Measurements from ENCODE around the gene RNF111.
"Not testable (repeated sequence)": the region's sequence is repeated elsewhere in the genome, so short reads cannot be mapped to it uniquely, and the experiment has no call there.

The RNF111 gene

GRCh38 chr15:59120937-59121336 lies 133.5 kb downstream of the RNF111 start:
- WGBS, 2 experiments: 94 to 96% methylated on average over 5 of the region's 5 CpGs
- Histone ChIP-seq H3K9me3 (ENCODE audit: control insufficient read depth, low read length) (no peaks in the 10 kb centered on the region), H3K36me3 (ENCODE audit: control insufficient read depth, insufficient read depth, low read length) (peaks cover 72% of the 10 kb centered on the region), H3K4me3 (ENCODE audit: insufficient read depth, low read depth, low read length) (no peak overlapping the region), H3K27ac (ENCODE audit: insufficient read depth, low read depth, low read length, poor library complexity, severe bottlenecking) (no peak overlapping the region), H3K4me1 (ENCODE audit: control insufficient read depth, insufficient read depth, low read length) (no peaks in the 10 kb centered on the region), H3K27me3 (ENCODE audit: control insufficient read depth, insufficient read depth, low read length, poor library complexity, severe bottlenecking) (no peaks in the 10 kb centered on the region)

GRCh38 chr15:59124261-59124660 lies 136.8 kb downstream of the RNF111 start:
- no peaks in the 10 kb centered on the region for H3K27me3 ChIP-seq (ENCODE audit: control insufficient read depth, insufficient read depth, low read length, poor library complexity, severe bottlenecking)
- WGBS, 2 experiments: 95% methylated on average over 2 of the region's 2 CpGs
- no peak overlapping the region for H3K4me3 ChIP-seq (ENCODE audit: insufficient read depth, low read depth, low read length)
- H3K9me3 ChIP-seq (ENCODE audit: control insufficient read depth, low read length): no peaks in the 10 kb centered on the region
- peaks cover 42% of the 10 kb centered on the region for H3K36me3 ChIP-seq (ENCODE audit: control insufficient read depth, insufficient read depth, low read length)
- H3K27ac ChIP-seq (ENCODE audit: insufficient read depth, low read depth, low read length, poor library complexity, severe bottlenecking): no peak overlapping the region
- no peaks in the 10 kb centered on the region for H3K4me1 ChIP-seq (ENCODE audit: control insufficient read depth, insufficient read depth, low read length)

GRCh38 chr15:59125683-59126082 lies 138.2 kb downstream of the RNF111 start:
- H3K27me3 ChIP-seq (ENCODE audit: control insufficient read depth, insufficient read depth, low read length, poor library complexity, severe bottlenecking); H3K4me3 ChIP-seq (ENCODE audit: insufficient read depth, low read depth, low read length); H3K9me3 ChIP-seq (ENCODE audit: control insufficient read depth, low read length); H3K27ac ChIP-seq (ENCODE audit: insufficient read depth, low read depth, low read length, poor library complexity, severe bottlenecking); H3K4me1 ChIP-seq (ENCODE audit: control insufficient read depth, insufficient read depth, low read length): not testable (repeated sequence)
- peaks cover 36% of the 10 kb centered on the region for H3K36me3 ChIP-seq (ENCODE audit: control insufficient read depth, insufficient read depth, low read length)
- WGBS, 2 experiments: 83 to 95% methylated on average over 3 of the region's 4 CpGs

GRCh38 chr15:59127255-59127654 lies 139.8 kb downstream of the RNF111 start:
- WGBS, 2 experiments: 100% methylated on average over 1 of the region's 1 CpG; no CpG with 5 or more reads in 1 of the 2 experiments
- not testable (repeated sequence) for H3K27ac ChIP-seq (ENCODE audit: insufficient read depth, low read depth, low read length, poor library complexity, severe bottlenecking); H3K27me3 ChIP-seq (ENCODE audit: control insufficient read depth, insufficient read depth, low read length, poor library complexity, severe bottlenecking); H3K4me3 ChIP-seq (ENCODE audit: insufficient read depth, low read depth, low read length); H3K9me3 ChIP-seq (ENCODE audit: control insufficient read depth, low read length); H3K4me1 ChIP-seq (ENCODE audit: control insufficient read depth, insufficient read depth, low read length)
- peaks cover 49% of the 10 kb centered on the region for H3K36me3 ChIP-seq (ENCODE audit: control insufficient read depth, insufficient read depth, low read length)

- Histone ChIP-seq H3K36me3 (ENCODE audit: control insufficient read depth, insufficient read depth, low read length) (peaks cover 20% of the 10 kb centered on the region), H3K9me3 (ENCODE audit: control insufficient read depth, low read length) (no peaks in the 10 kb centered on the region), H3K27me3 (ENCODE audit: control insufficient read depth, insufficient read depth, low read length, poor library complexity, severe bottlenecking) (no peaks in the 10 kb centered on the region), H3K4me1 (ENCODE audit: control insufficient read depth, insufficient read depth, low read length) (no peaks in the 10 kb centered on the region), H3K4me3 (ENCODE audit: insufficient read depth, low read depth, low read length) (no peak overlapping the region), H3K27ac (ENCODE audit: insufficient read depth, low read depth, low read length, poor library complexity, severe bottlenecking) (no peak overlapping the region)
- 96 to 97% methylated on average over 16 of the region's 16 CpGs for WGBS, 2 experiments
Observed at GRCh38 chr15:59131456-59131855, 144.0 kb downstream of the RNF111 start.

- Histone ChIP-seq H3K27ac (ENCODE audit: insufficient read depth, low read depth, low read length, poor library complexity, severe bottlenecking) (no peak overlapping the region), H3K27me3 (ENCODE audit: control insufficient read depth, insufficient read depth, low read length, poor library complexity, severe bottlenecking) (no peaks in the 10 kb centered on the region), H3K36me3 (ENCODE audit: control insufficient read depth, insufficient read depth, low read length) (peaks cover 26% of the 10 kb centered on the region), H3K4me1 (ENCODE audit: control insufficient read depth, insufficient read depth, low read length) (no peaks in the 10 kb centered on the region), H3K4me3 (ENCODE audit: insufficient read depth, low read depth, low read length) (no peak overlapping the region), H3K9me3 (ENCODE audit: control insufficient read depth, low read length) (no peaks in the 10 kb centered on the region)
- 90% methylated on average over 2 to 3 of the region's 3 CpGs for WGBS, 2 experiments
Observed at GRCh38 chr15:59131969-59132562, 144.6 kb downstream of the RNF111 start.

GRCh38 chr15:59133929-59134427 lies 146.5 kb downstream of the RNF111 start:
- peaks cover 35% of the 10 kb centered on the region for H3K36me3 ChIP-seq (ENCODE audit: control insufficient read depth, insufficient read depth, low read length)
- no peaks in the 10 kb centered on the region for H3K9me3 ChIP-seq (ENCODE audit: control insufficient read depth, low read length)
- no peak overlapping the region for H3K27ac ChIP-seq (ENCODE audit: insufficient read depth, low read depth, low read length, poor library complexity, severe bottlenecking)
- H3K4me3 ChIP-seq (ENCODE audit: insufficient read depth, low read depth, low read length): no peak overlapping the region
- no peaks in the 10 kb centered on the region for H3K27me3 ChIP-seq (ENCODE audit: control insufficient read depth, insufficient read depth, low read length, poor library complexity, severe bottlenecking)
- H3K4me1 ChIP-seq (ENCODE audit: control insufficient read depth, insufficient read depth, low read length): no peaks in the 10 kb centered on the region
- WGBS, 2 experiments: 93% methylated on average over 6 of the region's 6 CpGs

GRCh38 chr15:59137566-59137965 lies 150.1 kb downstream of the RNF111 start:
- whole genome bisulfite sequencing, 2 experiments: 62 to 67% methylated on average over 2 of the region's 2 CpGs
- Histone ChIP-seq H3K4me1 (ENCODE audit: control insufficient read depth, insufficient read depth, low read length) (no peaks in the 10 kb centered on the region), H3K4me3 (ENCODE audit: insufficient read depth, low read depth, low read length) (no peak overlapping the region), H3K27ac (ENCODE audit: insufficient read depth, low read depth, low read length, poor library complexity, severe bottlenecking) (no peak overlapping the region), H3K27me3 (ENCODE audit: control insufficient read depth, insufficient read depth, low read length, poor library complexity, severe bottlenecking) (no peaks in the 10 kb centered on the region), H3K36me3 (ENCODE audit: control insufficient read depth, insufficient read depth, low read length) (peaks cover 24% of the 10 kb centered on the region), H3K9me3 (ENCODE audit: control insufficient read depth, low read length) (no peaks in the 10 kb centered on the region)

- Histone ChIP-seq H3K27me3 (ENCODE audit: control insufficient read depth, insufficient read depth, low read length, poor library complexity, severe bottlenecking) (no peaks in the 10 kb centered on the region), H3K4me3 (ENCODE audit: insufficient read depth, low read depth, low read length) (no peak overlapping the region), H3K36me3 (ENCODE audit: control insufficient read depth, insufficient read depth, low read length) (peaks cover 24% of the 10 kb centered on the region), H3K4me1 (ENCODE audit: control insufficient read depth, insufficient read depth, low read length) (no peaks in the 10 kb centered on the region), H3K27ac (ENCODE audit: insufficient read depth, low read depth, low read length, poor library complexity, severe bottlenecking) (no peak overlapping the region), H3K9me3 (ENCODE audit: control insufficient read depth, low read length) (no peaks in the 10 kb centered on the region)
- WGBS, 2 experiments: 79 to 82% methylated on average over 7 of the region's 7 CpGs
Observed at GRCh38 chr15:59138243-59138642, 150.8 kb downstream of the RNF111 start.

- Histone ChIP-seq H3K36me3 (ENCODE audit: control insufficient read depth, insufficient read depth, low read length) (peaks cover 24% of the 10 kb centered on the region), H3K4me3 (ENCODE audit: insufficient read depth, low read depth, low read length) (no peak overlapping the region), H3K27me3 (ENCODE audit: control insufficient read depth, insufficient read depth, low read length, poor library complexity, severe bottlenecking) (no peaks in the 10 kb centered on the region), H3K27ac (ENCODE audit: insufficient read depth, low read depth, low read length, poor library complexity, severe bottlenecking) (no peak overlapping the region), H3K4me1 (ENCODE audit: control insufficient read depth, insufficient read depth, low read length) (no peaks in the 10 kb centered on the region), H3K9me3 (ENCODE audit: control insufficient read depth, low read length) (no peaks in the 10 kb centered on the region)
- 90 to 91% methylated on average over 9 of the region's 9 CpGs for WGBS, 2 experiments
Observed at GRCh38 chr15:59140422-59141226, 153.2 kb downstream of the RNF111 start.
